KOPT-K1 (cell line): ENCODE measurements around the gene SGIP1.

Experiments used
- H3K27ac ChIP-seq: fragments of 200-600 bp; sonication (generic); 2 replicates; pipeline ENCODE4 v1.5.1; 2016; ENCODE audit warnings: antibody characterized with exemption, mild to moderate bottlenecking, low read depth, low read length; ENCODE audit not compliant: poor library complexity, severe bottlenecking
- H3K36me3 ChIP-seq: fragments of 200-600 bp; sonication (generic); 2 replicates; pipeline ENCODE4 v1.5.1; 2017; ENCODE audit warnings: antibody characterized with exemption, mild to moderate bottlenecking, low read length, moderate library complexity; ENCODE audit not compliant: insufficient read depth
- H3K9me3 ChIP-seq: fragments of 200-600 bp; sonication (generic); 2 replicates; pipeline ENCODE4 v1.5.1; 2017; ENCODE audit warnings: antibody characterized with exemption, low read length, mild to moderate bottlenecking; ENCODE audit not compliant: insufficient read depth, poor library complexity, severe bottlenecking

Gene SGIP1

DNA sequence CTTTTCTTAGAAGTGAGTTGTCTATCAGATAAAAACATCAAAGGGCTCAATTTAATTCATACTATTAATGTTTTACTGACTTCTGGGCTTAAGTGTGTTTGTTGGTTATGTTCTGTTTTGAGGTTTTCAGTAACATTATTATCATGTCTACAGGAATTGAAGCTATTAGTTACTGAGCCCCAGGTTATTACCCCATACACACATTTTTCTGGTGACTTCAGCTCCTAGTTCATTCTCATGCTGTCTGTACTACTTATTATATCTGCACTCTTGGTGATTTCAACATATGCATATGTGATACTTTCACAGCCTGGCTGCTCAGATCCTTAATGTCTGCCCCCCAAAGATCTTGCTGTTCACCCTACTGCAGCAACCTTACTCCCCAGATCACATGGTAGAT lies 27.0 kb upstream of the SGIP1 start:
- H3K9me3 ChIP-seq, result no peaks in the 10 kb centered on the region
- H3K27ac ChIP-seq, result no peak overlapping the region

DNA sequence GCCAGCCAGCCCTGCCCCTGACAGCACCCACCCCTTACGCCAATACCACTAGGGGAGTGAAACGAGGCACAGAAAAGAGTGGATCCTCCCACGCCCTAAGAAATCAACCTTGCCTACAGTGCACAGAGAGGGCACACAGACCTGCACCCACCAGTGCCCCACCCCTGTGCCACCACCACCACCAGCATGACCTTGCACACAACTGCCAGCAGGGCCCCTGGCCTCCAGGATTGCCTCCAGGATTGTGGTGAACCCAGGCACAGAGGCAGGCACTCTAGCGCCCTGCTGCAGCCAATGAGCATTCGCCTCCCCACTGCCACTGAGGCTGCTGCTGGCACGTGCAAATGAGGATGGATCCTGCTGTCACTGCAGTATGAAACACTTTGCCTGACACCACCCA lies 23.5 kb upstream of the SGIP1 start:
- no peak overlapping the region for H3K27ac ChIP-seq
- no peaks in the 10 kb centered on the region for H3K9me3 ChIP-seq
- no peaks in the 10 kb centered on the region for H3K36me3 ChIP-seq

More for the DNA sequence above, 27.0 kb upstream of the SGIP1 start:
- H3K36me3 ChIP-seq, result no peaks in the 10 kb centered on the region

DNA sequence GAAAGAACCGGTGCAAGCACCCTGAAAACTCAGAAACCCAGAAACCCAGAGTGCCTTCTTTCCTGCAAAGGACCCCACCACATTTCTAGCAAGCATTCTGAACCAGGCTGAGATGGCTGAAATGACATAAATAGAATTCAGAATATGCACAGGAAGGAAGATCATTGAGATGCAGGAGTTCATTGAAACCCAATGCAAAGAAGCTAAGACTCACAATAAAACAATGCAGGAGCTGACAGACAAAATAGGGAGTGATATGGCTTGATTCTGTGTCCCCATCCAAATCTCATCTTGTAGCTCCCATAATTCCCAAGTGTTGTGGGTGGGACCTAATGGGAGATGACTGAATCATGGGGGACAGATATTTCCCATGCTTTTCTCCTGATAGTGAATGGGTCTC lies 22.8 kb upstream of the SGIP1 start:
- Histone ChIP-seq H3K36me3 (no peaks in the 10 kb centered on the region), H3K27ac (no peak overlapping the region), H3K9me3 (no peaks in the 10 kb centered on the region)

DNA sequence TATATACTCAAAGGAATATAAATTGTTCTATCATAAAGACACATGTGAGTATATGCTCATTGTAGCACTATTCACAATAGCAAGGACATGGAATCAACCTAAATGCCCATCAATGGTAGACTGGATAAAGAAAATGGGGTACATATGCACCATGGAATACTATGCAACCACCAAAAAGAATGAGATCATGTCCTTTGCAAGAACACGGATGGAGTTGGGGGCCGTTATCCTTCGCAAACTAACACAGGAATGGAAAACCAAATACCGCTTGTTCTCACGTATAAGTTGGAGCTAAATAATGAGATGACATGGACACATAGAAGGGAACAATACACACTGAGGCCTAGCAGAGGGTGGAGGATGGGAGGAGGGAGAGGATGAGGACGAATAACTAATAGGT lies 16.0 kb upstream of the SGIP1 start:
- Histone ChIP-seq H3K27ac (no peak overlapping the region), H3K9me3 (no peaks in the 10 kb centered on the region), H3K36me3 (no peaks in the 10 kb centered on the region)

DNA sequence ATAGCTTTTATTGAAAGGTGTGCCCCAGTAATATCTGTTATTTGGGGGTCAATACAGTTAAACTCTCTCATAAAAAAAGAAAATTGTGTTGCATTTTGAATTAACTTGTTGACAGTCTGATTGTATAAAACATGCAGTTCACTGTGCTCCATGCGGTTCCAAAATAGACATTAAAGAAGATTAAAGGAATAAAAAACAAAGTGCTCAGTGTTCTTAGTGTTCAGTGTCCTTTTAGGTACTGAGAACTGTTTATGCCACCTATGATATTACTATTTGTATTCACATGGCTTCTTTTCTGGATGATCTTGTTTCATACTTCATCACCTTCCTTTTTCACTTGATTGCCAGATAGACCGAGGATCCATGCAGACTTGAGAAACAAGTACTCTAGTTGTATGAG lies 15.3 kb upstream of the SGIP1 start:
- no peaks in the 10 kb centered on the region for H3K9me3 ChIP-seq
- no peaks in the 10 kb centered on the region for H3K36me3 ChIP-seq
- no peak overlapping the region for H3K27ac ChIP-seq

DNA sequence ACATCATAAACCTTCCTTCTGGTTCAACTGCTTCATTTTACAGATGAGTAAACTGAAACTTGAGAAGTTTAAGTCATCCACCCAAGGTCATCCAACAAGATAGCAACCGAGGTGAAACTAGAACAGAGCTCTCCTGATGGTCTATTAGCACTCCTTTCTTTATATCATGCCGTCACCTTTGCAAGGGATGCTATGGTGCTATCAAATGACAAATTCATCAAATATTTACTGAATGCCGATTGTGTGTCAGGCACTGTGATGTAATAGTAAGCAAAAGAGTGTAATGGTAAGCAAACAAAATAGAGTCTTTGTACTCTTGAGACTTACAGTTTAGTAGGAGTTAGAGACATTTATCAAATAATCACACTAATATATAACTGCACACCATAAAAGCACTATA lies 14.0 kb upstream of the SGIP1 start:
- no peaks in the 10 kb centered on the region for H3K36me3 ChIP-seq
- H3K27ac ChIP-seq, result no peak overlapping the region
- no peaks in the 10 kb centered on the region for H3K9me3 ChIP-seq

DNA sequence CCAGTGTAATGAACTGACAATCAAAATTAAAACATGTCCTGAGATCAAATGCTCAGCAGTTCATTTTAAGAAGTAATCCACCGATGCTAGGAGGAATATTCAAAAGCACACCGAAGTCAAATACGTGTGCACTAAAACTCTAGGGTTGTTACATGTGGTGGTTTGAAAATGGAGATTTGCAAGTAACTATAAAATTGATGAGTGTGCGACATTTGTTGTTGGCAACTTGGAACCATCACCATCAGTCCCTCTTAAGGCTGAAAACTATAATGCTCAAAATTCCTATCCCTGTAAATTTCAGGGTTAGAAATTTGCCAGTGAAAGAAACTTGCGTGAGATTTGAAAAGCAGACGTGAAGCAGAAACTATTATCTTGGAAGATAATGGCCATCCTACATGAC lies 13.3 kb upstream of the SGIP1 start:
- Histone ChIP-seq H3K36me3 (no peaks in the 10 kb centered on the region), H3K27ac (no peak overlapping the region), H3K9me3 (no peaks in the 10 kb centered on the region)

DNA sequence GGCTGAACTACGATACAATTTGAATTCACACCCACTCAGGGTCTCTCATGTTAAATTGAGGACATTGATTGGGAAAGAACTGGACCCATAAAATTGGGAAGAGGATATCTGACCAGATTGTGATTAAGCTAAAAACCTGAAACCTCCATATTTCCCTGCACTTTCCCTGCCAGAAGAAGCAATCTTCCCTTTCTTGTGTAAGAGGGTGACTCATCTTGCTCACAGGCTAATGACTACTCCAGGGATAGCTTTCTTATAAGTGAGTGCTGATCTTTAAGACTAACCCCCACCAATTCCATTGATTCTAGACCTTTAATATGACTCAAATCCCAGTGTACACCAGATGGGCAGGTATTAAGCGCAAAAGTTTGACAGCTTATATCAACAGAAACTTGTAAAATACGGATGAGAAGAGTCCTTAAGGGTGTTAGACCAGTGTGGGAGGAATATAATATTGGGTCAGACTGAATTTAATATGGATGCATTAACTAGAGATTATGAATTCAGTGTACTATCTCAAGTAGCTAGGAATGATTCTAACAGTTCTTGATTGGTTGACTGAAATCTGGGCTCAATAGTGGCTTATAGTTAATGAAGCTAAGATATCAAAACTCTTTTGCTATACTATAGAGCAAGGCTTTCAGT lies 12.1 kb upstream of the SGIP1 start:
- H3K27ac ChIP-seq, result no peak overlapping the region
- H3K36me3 ChIP-seq, result no peaks in the 10 kb centered on the region
- no peaks in the 10 kb centered on the region for H3K9me3 ChIP-seq

DNA sequence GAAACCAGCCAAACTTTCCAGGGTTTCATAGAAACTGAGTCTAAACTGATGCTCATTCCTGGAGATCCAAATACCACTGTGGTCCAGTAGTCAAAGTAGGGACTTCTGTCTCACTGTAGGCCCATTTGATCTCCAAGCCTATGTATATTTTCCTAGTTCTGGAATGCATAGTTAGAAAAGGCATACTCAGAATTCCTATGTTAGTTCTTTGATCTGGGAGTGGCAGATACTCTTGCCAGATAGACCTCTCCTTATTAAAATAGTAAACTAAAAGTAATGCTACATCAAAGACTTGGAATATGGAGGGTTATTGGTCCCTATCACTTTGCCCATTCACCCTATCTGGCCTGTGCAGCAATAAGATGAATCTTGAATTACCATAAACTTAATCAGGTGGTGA lies 10.4 kb upstream of the SGIP1 start:
- H3K27ac ChIP-seq, result no peak overlapping the region
- H3K9me3 ChIP-seq, result no peaks in the 10 kb centered on the region
- H3K36me3 ChIP-seq, result no peaks in the 10 kb centered on the region

DNA sequence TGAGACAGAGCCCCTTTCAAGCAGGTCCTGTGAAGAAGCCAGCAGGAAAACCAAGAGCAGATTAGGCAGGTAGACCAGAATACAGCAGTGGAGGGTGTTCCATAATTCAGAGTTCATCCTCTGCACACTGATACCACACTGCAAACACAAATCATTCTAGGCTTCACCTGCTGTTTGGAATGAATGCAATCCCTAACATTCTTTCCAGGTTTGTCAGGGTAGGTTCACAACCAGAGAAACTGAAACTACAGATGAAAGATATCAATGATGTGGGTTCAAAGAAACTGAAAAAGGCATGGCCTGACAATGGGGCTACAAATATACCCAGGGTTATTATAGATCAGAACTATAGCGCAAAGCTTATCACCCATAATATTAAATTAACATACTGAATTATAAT lies 8.9 kb upstream of the SGIP1 start:
- no peak overlapping the region for H3K27ac ChIP-seq
- no peaks in the 10 kb centered on the region for H3K36me3 ChIP-seq

DNA sequence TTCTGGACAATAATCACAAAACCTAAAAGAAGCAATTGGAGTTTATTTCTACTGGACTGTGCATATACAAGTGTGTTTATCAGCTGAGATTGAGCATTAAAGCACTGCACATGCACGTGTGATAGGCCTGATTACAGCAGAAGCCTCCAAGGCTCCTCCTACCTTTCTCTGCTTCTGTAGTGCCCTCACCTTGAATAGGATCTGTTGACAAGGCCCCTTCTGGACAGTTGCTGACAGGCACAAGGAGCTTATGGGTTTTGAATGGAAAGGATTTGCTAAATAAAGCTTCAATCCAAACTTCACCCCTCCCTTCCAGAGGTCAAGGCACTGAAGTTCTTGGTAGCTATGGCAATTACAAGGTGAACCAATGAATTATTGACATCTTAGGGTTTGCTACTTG lies 7.9 kb upstream of the SGIP1 start:
- Histone ChIP-seq H3K36me3 (no peaks in the 10 kb centered on the region), H3K9me3 (no peaks in the 10 kb centered on the region), H3K27ac (no peak overlapping the region)

More for the DNA sequence above, 8.9 kb upstream of the SGIP1 start:
- H3K9me3 ChIP-seq, result no peaks in the 10 kb centered on the region

DNA sequence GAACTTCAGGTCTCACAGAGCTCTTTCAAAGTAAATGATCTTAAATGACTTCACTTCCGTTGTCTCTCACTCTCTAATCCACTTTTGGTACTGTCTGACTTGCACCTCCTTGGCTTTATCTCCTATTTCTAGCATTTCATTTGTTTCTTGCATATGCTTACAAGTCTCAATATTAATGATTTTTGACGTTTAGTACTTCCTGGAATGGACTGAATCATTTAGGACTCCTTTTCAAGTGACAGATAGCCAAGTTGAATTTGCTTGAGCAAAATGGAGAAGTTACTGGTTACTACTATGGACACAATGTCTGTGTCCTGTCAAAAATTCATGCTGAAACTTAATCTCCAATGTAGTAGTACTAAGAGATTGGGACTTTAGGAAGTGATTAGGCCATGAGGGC lies 7.0 kb upstream of the SGIP1 start:
- no peak overlapping the region for H3K27ac ChIP-seq
- H3K9me3 ChIP-seq, result no peaks in the 10 kb centered on the region
- H3K36me3 ChIP-seq, result no peaks in the 10 kb centered on the region

DNA sequence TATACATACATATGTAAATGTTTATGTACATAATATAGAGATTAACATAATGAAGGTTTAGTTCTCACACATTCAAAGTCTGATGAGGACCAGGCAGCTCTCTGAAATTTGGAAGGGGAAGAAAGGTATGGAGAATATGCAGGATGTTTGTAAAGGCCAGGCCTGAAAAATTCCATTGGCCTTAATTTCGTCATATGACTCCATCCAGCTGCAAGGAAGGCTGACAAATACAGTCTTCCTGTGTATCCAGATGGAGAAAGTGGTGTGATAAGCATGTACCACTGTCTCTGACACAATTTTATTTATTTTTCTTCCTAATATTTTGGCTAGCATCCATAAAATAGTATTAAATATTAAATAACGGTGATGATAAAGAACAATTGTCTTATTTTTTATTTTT lies 6.3 kb upstream of the SGIP1 start:
- no peaks in the 10 kb centered on the region for H3K36me3 ChIP-seq
- H3K9me3 ChIP-seq, result no peaks in the 10 kb centered on the region
- H3K27ac ChIP-seq, result no peak overlapping the region

DNA sequence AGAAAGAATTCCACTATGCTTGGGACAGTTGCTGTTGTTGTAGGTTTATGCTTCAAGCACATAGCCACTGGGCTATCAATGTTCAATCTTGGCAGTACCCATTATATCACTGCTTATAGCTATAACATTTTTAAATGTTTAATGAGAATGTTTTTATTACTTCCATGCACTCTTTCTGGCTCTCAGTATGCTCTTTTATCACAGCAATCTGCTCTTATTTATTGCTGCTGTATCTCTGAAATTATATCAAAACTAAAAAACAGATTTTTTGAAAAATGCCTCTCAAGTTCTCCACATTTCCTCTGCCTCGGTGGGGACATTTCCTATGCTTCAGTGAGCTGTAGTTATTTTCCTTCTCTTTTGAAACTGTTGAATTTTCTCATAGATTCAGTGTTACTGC lies 5.4 kb upstream of the SGIP1 start:
- no peaks in the 10 kb centered on the region for H3K36me3 ChIP-seq
- H3K9me3 ChIP-seq, result no peaks in the 10 kb centered on the region
- no peak overlapping the region for H3K27ac ChIP-seq

DNA sequence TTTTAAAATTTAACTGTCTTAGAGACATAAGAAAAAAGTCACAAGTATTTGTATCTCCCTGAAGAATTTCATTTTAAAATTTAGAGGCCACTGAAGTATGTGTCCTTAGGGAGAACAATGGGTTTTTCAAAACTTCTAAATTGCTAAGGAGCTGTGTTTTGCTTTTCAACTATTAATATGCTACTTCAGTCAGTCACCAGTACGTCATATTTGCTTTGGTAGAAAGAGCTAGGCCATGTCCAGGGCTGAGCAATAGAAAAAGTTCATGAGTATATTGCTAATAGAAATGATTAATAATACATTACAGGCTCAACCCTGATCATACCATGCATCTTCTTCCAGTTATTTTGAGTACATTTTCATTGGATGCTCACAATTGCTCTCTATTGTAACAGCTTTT lies 1.7 kb upstream of the SGIP1 start:
- no peaks in the 10 kb centered on the region for H3K36me3 ChIP-seq
- no peaks in the 10 kb centered on the region for H3K9me3 ChIP-seq
- no peak overlapping the region for H3K27ac ChIP-seq

DNA sequence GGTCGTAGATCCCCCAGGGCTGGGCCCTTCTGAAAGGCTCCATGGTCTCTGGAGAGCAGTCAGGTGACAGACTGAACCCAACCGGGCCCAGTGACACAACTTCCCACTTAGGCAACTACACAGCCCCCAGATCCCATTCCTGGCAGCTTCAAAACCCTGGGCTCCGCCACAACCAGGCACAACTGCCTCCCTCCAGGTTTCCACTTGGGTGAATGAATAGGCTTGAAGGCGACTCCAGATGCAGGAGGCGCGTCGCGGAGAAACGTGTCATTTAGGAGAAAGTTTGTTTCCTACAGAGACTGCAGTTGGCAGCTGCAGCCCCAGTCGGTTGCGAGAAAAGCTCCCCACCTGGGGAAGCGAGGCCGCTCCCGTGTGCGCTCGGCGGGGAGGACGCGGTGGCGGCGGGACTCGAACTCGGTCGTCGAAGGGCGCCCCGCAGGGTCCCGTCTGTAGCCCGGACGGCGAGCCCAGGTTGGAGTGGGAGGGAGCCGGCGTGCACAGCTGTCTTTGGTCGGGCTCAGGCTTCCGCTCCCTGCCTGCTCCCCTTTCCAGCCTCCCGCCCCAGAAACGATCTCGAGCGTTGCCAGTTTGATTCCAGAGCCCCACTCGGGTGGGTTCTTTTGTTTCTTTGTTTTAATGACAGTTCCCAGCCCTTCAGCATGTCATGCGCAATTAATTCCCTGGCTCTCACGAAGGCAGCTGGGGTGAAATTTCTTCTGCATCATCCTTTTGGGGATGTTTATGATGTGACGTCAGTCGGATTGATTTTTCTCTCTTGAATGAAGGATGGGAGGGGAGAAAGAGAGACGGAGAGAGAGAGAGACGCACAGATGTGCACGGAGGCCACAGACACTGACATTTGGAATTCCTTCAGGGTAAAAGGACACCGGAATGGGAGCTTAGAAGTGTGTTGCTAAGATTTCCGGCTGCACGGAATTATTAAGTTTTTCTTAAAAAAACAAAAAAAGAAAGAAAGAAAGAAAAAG lies 862 bp upstream of the SGIP1 start:
- Histone ChIP-seq H3K9me3 (no peaks in the 10 kb centered on the region), H3K27ac (no peak overlapping the region), H3K36me3 (no peaks in the 10 kb centered on the region)
